Keratinocyte (primary cell): ENCODE data around the gene LPAR1. TPM values are rescaled to one million over a fixed set of nuclear protein-coding genes. Genes with fewer than 3 reads are reported as not detected.
A peak's percentile ranks its signal among the peaks of the same experiment; 100 is the strongest.

Source experiments
- DNase-seq: peaks from one replicate; pipeline ENCODE4 v3.0.0-alpha.2; 2011; ENCODE audit warnings: low read depth, missing footprints, low spot score
- FAIRE-seq: peaks from 2 replicates; lab custom pipeline; 2011; peaks lifted over from hg19 to GRCh38; lab: Jason Lieb, UNC
- H2AFZ ChIP-seq: 2 replicates; pipeline ENCODE4 v1.6.0; 2012; ENCODE audit warnings: low read length, control low read depth, inconsistent platforms; ENCODE audit not compliant: control insufficient read depth
- H3K27ac ChIP-seq: 2 replicates; pipeline ENCODE4 v1.5.1; 2011; ENCODE audit warnings: low read length; ENCODE audit not compliant: control insufficient read depth, insufficient read depth
- H3K27me3 ChIP-seq: 3 replicates; pipeline ENCODE4 v1.6.0; 2011; ENCODE audit warnings: low read length; ENCODE audit not compliant: control insufficient read depth, insufficient read depth; ENCODE audit errors: extremely low read depth
- H3K36me3 ChIP-seq, 2 experiments: 2 replicates in 1 of 2; 3 replicates in 1 of 2; pipeline ENCODE4 v1.5.1; 2011; ENCODE audit warnings: low read length in 2 of 2, mild to moderate bottlenecking in 1 of 2; ENCODE audit not compliant: control insufficient read depth in 2 of 2, insufficient read depth in 2 of 2; ENCODE audit errors: extremely low read depth in 1 of 2
- H3K4me1 ChIP-seq: 3 replicates; pipeline ENCODE4 v1.5.1; 2011; ENCODE audit warnings: low read length; ENCODE audit not compliant: control insufficient read depth, insufficient read depth; ENCODE audit errors: extremely low read depth
- H3K4me2 ChIP-seq: 3 replicates; pipeline ENCODE4 v1.6.0; 2011; ENCODE audit warnings: low read depth, low read length; ENCODE audit not compliant: control insufficient read depth, insufficient read depth; ENCODE audit errors: extremely low read depth
- H3K4me3 ChIP-seq, 3 experiments: fragments of 200-600 bp in 1 of 3; sonication (generic) in 1 of 3; 2 replicates in 2 of 3; 3 replicates in 1 of 3; pipeline ENCODE4 v1.5.1; 2011 to 2016; ENCODE audit warnings: low read length in 3 of 3, mild to moderate bottlenecking in 3 of 3, control low read depth in 2 of 3, inconsistent platforms in 1 of 3, low read depth in 1 of 3, mixed read lengths in 1 of 3, mixed run types in 1 of 3, moderate library complexity in 1 of 3; ENCODE audit not compliant: control insufficient read depth in 2 of 3, insufficient read depth in 2 of 3; ENCODE audit errors: extremely low read depth in 1 of 3
- H3K79me2 ChIP-seq: 2 replicates; pipeline ENCODE4 v1.6.0; 2012; ENCODE audit warnings: low read length; ENCODE audit not compliant: control insufficient read depth, insufficient read depth
- H3K9ac ChIP-seq: 3 replicates; pipeline ENCODE4 v1.6.0; 2011; ENCODE audit warnings: low read length; ENCODE audit not compliant: control insufficient read depth, insufficient read depth; ENCODE audit errors: extremely low read depth
- H3K9me1 ChIP-seq: 3 replicates; pipeline ENCODE4 v1.6.0; 2011; ENCODE audit warnings: low read length; ENCODE audit not compliant: control insufficient read depth, insufficient read depth; ENCODE audit errors: extremely low read depth
- H3K9me3 ChIP-seq: 2 replicates; pipeline ENCODE4 v1.5.1; 2012; ENCODE audit warnings: low read depth, low read length; ENCODE audit not compliant: control insufficient read depth
- H4K20me1 ChIP-seq: 3 replicates; pipeline ENCODE4 v1.6.0; 2011; ENCODE audit warnings: low read length; ENCODE audit not compliant: control insufficient read depth, insufficient read depth; ENCODE audit errors: extremely low read depth
- CTCF ChIP-seq, 3 experiments: IDR thresholded peaks in 1 of 3; conservative IDR thresholded peaks in 1 of 3; optimal IDR thresholded peaks in 1 of 3; 2 replicates in 2 of 3; 3 replicates in 1 of 3; pipeline versions ENCODE3 to v1.5.1; 2011; ENCODE audit warnings: low read length in 3 of 3, mild to moderate bottlenecking in 3 of 3, moderate library complexity in 2 of 3, control low read depth in 1 of 3, inconsistent platforms in 1 of 3; ENCODE audit not compliant: insufficient read depth in 2 of 3; ENCODE audit errors: extremely low read depth in 1 of 3
- EZH2 ChIP-seq: IDR thresholded peaks from one replicate; pipeline ENCODE4 v1.6.1; 2012; ENCODE audit warnings: inconsistent platforms, mild to moderate bottlenecking, low read length, moderate library complexity
- dilution Hi-C: fragments of 300-500 bp; cut with MboI; formaldehyde crosslinking; loops from one replicate; pipeline ENCODE4 v1.7.0; 2020; ENCODE audit warnings: low sequenced_read_pairs; ENCODE audit not compliant: extremely low pct_ligation_motif_present
- polyA plus RNA-seq, 5 experiments: library from polyadenylated mRNA; depleted of rRNA in 3 of 5; stranded (reverse) in 3 of 5; stranded (forward) in 1 of 5; unstranded in 1 of 5; fragments of >200 nt; gene quantifications; 1 replicate in 1 of 5; 2 replicates in 3 of 5; 3 replicates in 1 of 5; pipeline versions ENCODE4 v1.2.1 to v1.2.3, GENCODE V29; 2011 to 2012; ENCODE audit warnings: missing spikeins in 2 of 5, low read depth in 1 of 5, low replicate concordance in 1 of 5

Gene LPAR1
- polyA plus RNA-seq, 1 donor (not counting 4 experiments of a cell fraction or from before 2014, with no cell fraction given): 43.2 TPM

- Histone ChIP-seq H4K20me1 (no peaks in the 10 kb centered on the region), H3K9me1 (no peaks in the 10 kb centered on the region), H3K4me2 (no peak overlapping the region), H3K9ac (no peak overlapping the region), H3K27ac (no peak overlapping the region), H3K36me3 (peaks cover 0 to 4% of the 10 kb centered on the region in 2 experiments), H3K27me3 (no peaks in the 10 kb centered on the region), H3K4me1 (no peaks in the 10 kb centered on the region), H3K79me2 (no peaks in the 10 kb centered on the region), H3K9me3 (peaks cover 2% of the 10 kb centered on the region), H2AFZ (no peak overlapping the region), H3K4me3 (no peak overlapping the region)
- FAIRE-seq (no peak), DNase-seq (no peak)
- TF ChIP-seq EZH2 (no peak), CTCF (optimal IDR thresholded peaks at IDR 0.05 in 1 of 3, IDR thresholded peaks at IDR 0.05 in 1 of 3, conservative IDR thresholded peaks at IDR 0.05 in 1 of 3; ENCODE audit: extremely low read depth in 1 of 3, insufficient read depth in 2 of 3, low read length in 3 of 3) (no peak)
- dilution Hi-C loops: loop anchor here (25.0 kb wide), 1 partner anchor 111 kb away; no protein-coding TSS in a partner anchor
Measured at GRCh38 chr9:110898358-110898757, 139.9 kb downstream of the LPAR1 start.

GRCh38 chr9:110897943-110898342 lies 140.3 kb downstream of the LPAR1 start:
- dilution Hi-C loops: loop anchor here (25.0 kb wide), 1 partner anchor 111 kb away; no protein-coding TSS in a partner anchor

More at GRCh38 chr9:110897943-110898342, 140.3 kb downstream of the LPAR1 start:
- Histone ChIP-seq H3K36me3 (peaks cover 0 to 4% of the 10 kb centered on the region in 2 experiments), H3K79me2 (no peaks in the 10 kb centered on the region), H3K4me1 (no peaks in the 10 kb centered on the region), H2AFZ (no peak overlapping the region), H4K20me1 (no peaks in the 10 kb centered on the region), H3K9me3 (peaks cover 2% of the 10 kb centered on the region), H3K4me3 (no peak overlapping the region), H3K9me1 (no peaks in the 10 kb centered on the region), H3K4me2 (no peak overlapping the region), H3K27ac (no peak overlapping the region), H3K9ac (no peak overlapping the region), H3K27me3 (no peaks in the 10 kb centered on the region)
- DNase-seq (no peak), FAIRE-seq (peak; percentile 55)
- no peak for TF ChIP-seq EZH2
- no peak for TF ChIP-seq CTCF (optimal IDR thresholded peaks at IDR 0.05 in 1 of 3, IDR thresholded peaks at IDR 0.05 in 1 of 3, conservative IDR thresholded peaks at IDR 0.05 in 1 of 3; ENCODE audit: extremely low read depth in 1 of 3, insufficient read depth in 2 of 3, low read length in 3 of 3)
